Measurements from ENCODE around the gene CAMTA1. TPM values are rescaled to one million over a fixed set of nuclear protein-coding genes. Genes with fewer than 3 reads are reported as not detected.

The CAMTA1 gene
- polyA plus RNA-seq, 1 of the 3 experiments (the other 2 are of a cell fraction) = 63.1 TPM

- Histone ChIP-seq H3K27ac (ENCODE audit: low read depth in 2 of 2, low read length in 1 of 2) (peak overlapping the region in 1 of 2 experiments; percentile 68; a peak in 3 of 4 replicates), H3K79me2 (ENCODE audit: insufficient read depth) (no peaks in the 10 kb centered on the region), H3K9me3 (no peaks in the 10 kb centered on the region), H3K9ac (no peak overlapping the region), H3K36me3 (replicated peaks in 1 of 2; ENCODE audit: control insufficient read depth in 1 of 2, insufficient read depth in 2 of 2, low read length in 1 of 2) (no peaks in the 10 kb centered on the region), H3K4me2 (peak overlapping the region; percentile 57; the same call in 1 of the 2 replicates), H3K4me3 (ENCODE audit: low read depth in 2 of 2, low read length in 1 of 2) (no peak overlapping the region), H3K9me2 (no peaks in the 10 kb centered on the region), H4K20me1 (ENCODE audit: insufficient read depth) (no peaks in the 10 kb centered on the region), H2AFZ (ENCODE audit: low read depth) (no peak overlapping the region), H3K27me3 (ENCODE audit: insufficient read depth) (no peaks in the 10 kb centered on the region), H3K4me1 (ENCODE audit: control insufficient read depth in 1 of 2, insufficient read depth in 2 of 2, low read depth in 1 of 2, low read length in 1 of 2) (peaks cover 4 to 49% of the 10 kb centered on the region in 2 experiments; a peak in 3 of 4 replicates), H3F3A (replicated peaks; ENCODE audit: insufficient read depth) (peaks cover 6% of the 10 kb centered on the region)
- DNase-seq = no peak
- POLR2A ChIA-PET = no interaction called here
- 97% methylated on average over 11 of the region's 14 CpGs for WGBS (ENCODE audit: low lambda C conversion rate)
- TF ChIP-seq GATA2 (CRISPR knock-in tag; IDR thresholded peaks at IDR 0.05) (no peak), FOXJ3 (CRISPR knock-in tag; IDR thresholded peaks at IDR 0.05) (no peak), EZH2phosphoT487 (IDR thresholded peaks at IDR 0.05; ENCODE audit: borderline replicate concordance, low read depth) (no peak), TEAD4 (IDR thresholded peaks at IDR 0.05; ENCODE audit: borderline replicate concordance, insufficient read depth) (no peak), PBX3 (IDR thresholded peaks at IDR 0.05) (no peak), CTCF (IDR thresholded peaks at IDR 0.05) (no peak), ZBTB33 (IDR thresholded peaks at IDR 0.05; ENCODE audit: borderline replicate concordance, low read depth) (no peak), REST (IDR thresholded peaks at IDR 0.05; ENCODE audit: low read depth, low read length) (no peak), MAX (IDR thresholded peaks at IDR 0.05; ENCODE audit: low read depth) (no peak), FOXM1 (IDR thresholded peaks at IDR 0.05; ENCODE audit: low read depth) (no peak), FOSL2 (IDR thresholded peaks at IDR 0.05; ENCODE audit: borderline replicate concordance, low read depth) (no peak), RFX5 (IDR thresholded peaks at IDR 0.05; ENCODE audit: low read length) (no peak), YY1 (IDR thresholded peaks at IDR 0.05; ENCODE audit: low read depth) (no peak), NRF1 (IDR thresholded peaks at IDR 0.05; ENCODE audit: low read depth, low read length) (no peak), SMC3 (IDR thresholded peaks at IDR 0.05; ENCODE audit: low read depth, low read length) (no peak), IRF3 (IDR thresholded peaks at IDR 0.05; ENCODE audit: low read depth, low read length) (no peak), EP300 (IDR thresholded peaks at IDR 0.05; ENCODE audit: borderline replicate concordance in 1 of 2, low read depth in 1 of 2, low read length in 1 of 2) (no peak), JUND (IDR thresholded peaks at IDR 0.05) (no peak)
- CTCF ChIA-PET = interaction anchor here (0.6 to 1.4 kb wide), 3 partner anchors 160 to 308 kb away, joined by 3 to 5 read pairs (median 4); no protein-coding TSS in a partner anchor
Observed at GRCh38 chr1:7378346-7379130, 593.3 kb downstream of the CAMTA1 start.
